ENCODE results near the gene CCNJL.

The CCNJL gene

DNA sequence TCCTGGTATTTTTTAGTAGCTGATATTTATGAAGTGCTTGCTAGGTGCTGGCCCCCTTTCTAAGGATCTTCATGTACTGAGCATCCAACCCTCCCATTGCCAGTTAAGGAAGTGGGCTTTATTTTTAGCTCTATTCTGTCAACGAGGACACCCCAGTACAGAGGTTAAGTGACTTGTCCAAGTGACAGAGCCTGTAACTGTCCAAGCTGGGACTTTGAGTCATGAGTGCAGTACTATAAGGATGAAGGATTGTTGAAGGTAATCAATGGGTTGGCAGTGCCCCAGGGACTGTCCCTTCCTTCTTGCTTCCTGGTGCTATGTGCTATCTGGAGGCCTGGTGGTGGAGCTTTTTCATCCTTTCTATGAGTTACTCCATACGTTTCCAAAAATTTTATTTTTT lies 101.0 kb downstream of the CCNJL start:
- no peak for DNase-seq

DNA sequence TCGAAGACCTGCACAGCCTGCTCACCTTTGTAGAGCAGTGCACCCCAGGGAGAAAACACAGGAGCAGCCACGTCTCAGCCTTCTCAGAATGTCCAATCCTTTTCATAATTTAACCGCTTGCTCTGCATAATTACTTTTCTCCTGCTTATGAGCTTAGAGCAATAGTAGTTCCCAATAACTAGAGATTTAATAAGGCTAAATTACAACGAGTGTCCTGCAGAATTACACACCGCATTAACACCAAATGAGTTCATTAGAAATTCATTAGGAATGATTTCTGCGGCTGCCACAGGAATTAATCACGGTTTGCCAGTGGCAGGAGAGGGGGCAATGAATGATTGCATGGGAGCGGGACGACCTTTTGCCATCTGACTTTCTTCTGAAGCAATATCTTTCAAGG lies 101.8 kb downstream of the CCNJL start:
- no peak for DNase-seq

DNA sequence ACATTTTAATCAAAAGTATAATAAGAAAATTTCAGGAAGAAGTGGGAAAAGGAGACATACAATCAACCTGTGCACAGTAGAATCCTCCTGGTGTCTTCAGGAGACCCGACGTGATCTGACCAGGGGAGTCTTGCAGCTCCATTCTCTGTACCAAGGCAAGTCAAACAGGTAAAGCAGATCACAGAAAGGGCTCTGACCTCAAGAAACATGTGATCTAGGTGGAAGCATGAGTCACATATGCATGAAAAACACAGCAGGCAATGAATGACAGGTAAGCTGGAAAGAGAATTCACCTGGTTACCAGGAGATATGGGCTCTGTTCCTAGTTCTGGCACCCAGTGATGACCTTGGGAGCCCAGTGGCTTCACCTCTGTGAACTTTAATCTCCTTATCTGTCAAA lies 102.4 kb downstream of the CCNJL start:
- DNase-seq = no peak

DNA sequence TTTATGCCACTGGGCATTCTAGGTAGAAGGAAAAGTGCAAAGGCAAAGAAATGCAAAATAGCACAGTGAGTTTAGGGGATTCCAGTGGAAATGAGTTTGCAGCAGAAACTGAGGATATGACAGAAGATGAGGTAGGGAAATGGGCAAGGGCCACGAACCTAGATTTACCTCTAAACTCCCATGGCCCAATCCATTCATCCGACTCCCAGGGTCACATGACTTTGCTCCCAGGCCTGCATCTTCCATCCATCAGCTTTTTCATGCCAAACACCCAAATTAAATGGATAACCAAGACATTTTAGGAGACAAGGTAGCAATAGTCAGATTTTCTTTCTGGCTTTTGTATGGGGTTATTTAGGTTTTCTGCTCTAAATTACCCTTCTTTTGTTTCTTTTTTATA lies 105.3 kb downstream of the CCNJL start:
- no peak for DNase-seq
